Prostate gland (tissue), 2 donors: ENCODE data around the gene NEURL1B. TPM values are rescaled to one million over a fixed set of nuclear protein-coding genes. Genes with fewer than 3 reads are reported as not detected.
A peak's percentile ranks its signal among the peaks of the same experiment; 100 is the strongest.

Experiments used
- DNase-seq: peaks from one replicate; pipeline ENCODE4 v3.0.0-alpha.2; 2019; ENCODE audit warnings: low spot score
- H3K27ac ChIP-seq, 2 donors: fragments of 200-600 bp; sonication (generic); 2 replicates each; pipeline ENCODE4 v1.5.1; 2017 to 2019
- H3K27me3 ChIP-seq: fragments of 200-600 bp; sonication (generic); replicated peaks from 2 replicates; pipeline ENCODE4 v1.5.1; 2019; ENCODE audit not compliant: insufficient read depth
- H3K36me3 ChIP-seq, 2 donors: fragments of 200-600 bp; sonication (generic); 1 replicate in 1 of 2; 2 replicates in 1 of 2; pipeline versions ENCODE4 v1.5.1 to v1.8.1; 2017 to 2019
- H3K4me1 ChIP-seq: fragments of 200-600 bp; sonication (generic); replicated peaks from 2 replicates; pipeline ENCODE4 v1.5.1; 2019
- H3K4me3 ChIP-seq, 2 donors: fragments of 200-600 bp; sonication (generic); 2 replicates each; pipeline ENCODE4 v1.5.1; 2017 to 2019
- H3K9me3 ChIP-seq: fragments of 200-600 bp; sonication (generic); 2 replicates; pipeline ENCODE4 v1.5.1; 2017
- POLR2A ChIP-seq: fragments of 450-650 bp; IDR thresholded peaks from one replicate; pipeline ENCODE4 v1.6.1; 2016; ENCODE audit warnings: antibody characterized with exemption, mild to moderate bottlenecking
- POLR2AphosphoS5 ChIP-seq: sonication (generic); formaldehyde crosslinking; IDR thresholded peaks from one replicate; pipeline ENCODE4 v1.6.1; 2017; ENCODE audit warnings: antibody characterized with exemption
- WGBS: methylation state at CpG from one replicate; pipeline ENCODE4 v1.1.5; 2018; 5-methylcytosine and 5-hydroxymethylcytosine counted together
- intact Hi-C: fragments of 100-400 bp; cut with DNase I; formaldehyde crosslinking; loops from one replicate; pipeline ENCODE4 v1.14.2; 2022
- total RNA-seq, 2 donors: library from RNA; depleted of rRNA; stranded (reverse); fragments of >200 nt; gene quantifications; one replicate each; pipeline ENCODE4 v1.1.0, GENCODE V29; 2016
- TF ChIP-seq, protein P1 (sequence below), 4 experiments: fragments of 200-600 bp in 2 of 4; fragments of 450-650 bp in 2 of 4; sonication (generic) in 2 of 4; IDR thresholded peaks; 1 replicate in 3 of 4; 2 replicates in 1 of 4; pipeline ENCODE4 v1.5.1; 2016 to 2019; ENCODE audit warnings: antibody characterized with exemption in 4 of 4, mild to moderate bottlenecking in 2 of 4, moderate library complexity in 2 of 4

The NEURL1B gene
- total RNA-seq, 2 donors from 2014 or later, result 23.9 to 39.9 TPM

DNA sequence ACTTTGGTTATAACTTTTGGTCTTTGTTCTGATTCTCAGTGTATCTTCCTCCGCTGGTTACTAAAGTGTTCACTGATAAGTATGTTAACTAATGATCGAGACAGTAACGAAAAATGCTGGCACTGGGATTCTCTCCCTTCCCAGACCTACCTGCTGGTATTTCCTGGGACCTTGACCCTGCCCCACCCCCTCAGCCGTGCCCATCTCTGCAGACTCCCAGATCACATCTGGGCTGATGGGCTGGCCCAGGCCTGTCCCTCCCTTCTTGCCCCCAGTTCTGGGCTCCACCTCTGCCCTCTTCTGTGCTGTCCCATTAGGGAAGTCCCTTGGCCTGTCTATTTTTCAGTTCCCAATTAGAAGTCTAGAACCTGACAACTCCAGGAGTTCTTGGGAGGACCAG lies 46.9 kb downstream of the NEURL1B start:
- Histone ChIP-seq H3K4me3 (no peak overlapping the region), H3K27me3 (no peaks in the 10 kb centered on the region), H3K36me3 (no peaks in the 10 kb centered on the region), H3K4me1 (peaks cover 10% of the 10 kb centered on the region), H3K9me3 (no peaks in the 10 kb centered on the region), H3K27ac (peak overlapping the region in 1 of 2 donors; percentile 54)
- 82% methylated on average over 4 of the region's 4 CpGs for WGBS
- TF ChIP-seq POLR2A (no peak), POLR2AphosphoS5 (no peak)
- TF ChIP-seq, protein P1, sequence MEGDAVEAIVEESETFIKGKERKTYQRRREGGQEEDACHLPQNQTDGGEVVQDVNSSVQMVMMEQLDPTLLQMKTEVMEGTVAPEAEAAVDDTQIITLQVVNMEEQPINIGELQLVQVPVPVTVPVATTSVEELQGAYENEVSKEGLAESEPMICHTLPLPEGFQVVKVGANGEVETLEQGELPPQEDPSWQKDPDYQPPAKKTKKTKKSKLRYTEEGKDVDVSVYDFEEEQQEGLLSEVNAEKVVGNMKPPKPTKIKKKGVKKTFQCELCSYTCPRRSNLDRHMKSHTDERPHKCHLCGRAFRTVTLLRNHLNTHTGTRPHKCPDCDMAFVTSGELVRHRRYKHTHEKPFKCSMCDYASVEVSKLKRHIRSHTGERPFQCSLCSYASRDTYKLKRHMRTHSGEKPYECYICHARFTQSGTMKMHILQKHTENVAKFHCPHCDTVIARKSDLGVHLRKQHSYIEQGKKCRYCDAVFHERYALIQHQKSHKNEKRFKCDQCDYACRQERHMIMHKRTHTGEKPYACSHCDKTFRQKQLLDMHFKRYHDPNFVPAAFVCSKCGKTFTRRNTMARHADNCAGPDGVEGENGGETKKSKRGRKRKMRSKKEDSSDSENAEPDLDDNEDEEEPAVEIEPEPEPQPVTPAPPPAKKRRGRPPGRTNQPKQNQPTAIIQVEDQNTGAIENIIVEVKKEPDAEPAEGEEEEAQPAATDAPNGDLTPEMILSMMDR (IDR thresholded peaks at IDR 0.05), result no peak
- intact Hi-C loops, result no loop called here
- no peak for DNase-seq

DNA sequence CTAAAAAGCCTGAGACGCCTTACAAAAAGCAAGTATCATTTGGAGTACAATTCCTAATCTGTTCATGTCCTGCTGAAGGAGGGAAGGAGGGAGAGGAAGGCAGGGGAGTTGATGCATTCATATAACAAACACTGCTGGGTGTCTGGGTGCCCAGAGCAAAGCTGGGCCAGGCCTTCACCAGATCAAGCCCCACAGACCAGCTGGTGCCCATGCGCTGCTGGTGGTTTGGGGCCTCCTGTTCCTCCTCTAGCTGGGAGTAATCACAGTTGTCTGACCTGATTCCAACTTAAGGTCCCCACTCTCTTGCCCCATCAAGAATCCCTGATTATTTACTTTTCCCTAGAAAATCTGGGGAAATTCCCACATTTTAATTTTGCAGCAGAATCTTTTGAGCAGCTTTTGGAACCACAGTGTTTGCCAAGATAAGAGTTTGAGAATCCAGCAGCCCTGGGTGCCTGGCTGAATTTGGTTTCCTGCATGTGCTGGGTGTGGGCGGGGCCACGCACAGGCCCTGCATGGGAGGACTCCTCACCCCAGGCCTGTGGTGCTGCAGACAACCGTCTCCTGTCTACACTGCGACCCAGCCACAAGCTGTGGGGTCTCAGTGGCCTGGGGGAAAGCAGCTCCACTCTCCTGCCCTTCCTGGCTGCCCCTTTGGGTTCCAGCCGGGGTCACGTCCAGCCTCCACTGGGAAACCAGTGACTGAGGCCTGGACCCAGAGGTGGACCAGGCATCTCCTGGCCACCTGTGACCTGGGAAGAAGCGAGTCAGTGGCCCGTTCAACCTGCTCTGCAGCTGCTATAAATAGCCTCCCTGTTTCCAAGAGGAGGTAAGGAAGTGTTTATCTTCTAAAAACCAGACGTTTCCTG lies 47.5 kb downstream of the NEURL1B start:
- TF ChIP-seq, protein P1 (IDR thresholded peaks at IDR 0.05), result no peak
- TF ChIP-seq POLR2AphosphoS5, result peak; percentile 77
- peak; percentile 72 for DNase-seq
- Histone ChIP-seq H3K4me1 (peaks cover 10% of the 10 kb centered on the region), H3K4me3 (no peak overlapping the region), H3K27ac (peak overlapping the region; percentile 54 to 57), H3K9me3 (no peaks in the 10 kb centered on the region), H3K36me3 (no peaks in the 10 kb centered on the region), H3K27me3 (no peaks in the 10 kb centered on the region)
- intact Hi-C loops, result no loop called here
- 43% methylated on average over 10 of the region's 11 CpGs for WGBS

DNA sequence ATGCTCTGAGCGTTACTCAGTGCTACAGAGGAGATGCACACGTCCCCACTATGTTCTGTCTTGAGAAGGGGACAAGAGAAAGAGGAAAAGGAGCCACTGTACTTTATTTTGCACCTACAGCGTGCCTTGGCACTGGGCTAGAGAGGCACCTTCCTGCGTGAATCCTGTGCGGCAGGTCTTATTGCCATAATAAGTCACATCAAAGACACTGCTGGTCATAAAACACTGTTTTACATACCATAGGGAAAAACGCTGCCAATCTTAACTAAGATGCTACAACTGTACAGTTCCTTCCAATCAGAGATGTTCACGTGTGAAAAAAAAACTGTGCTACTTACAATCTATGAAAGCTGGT lies 48.1 kb downstream of the NEURL1B start:
- H3K9me3 ChIP-seq, result no peaks in the 10 kb centered on the region
- no peak for DNase-seq
- H3K36me3 ChIP-seq, result no peaks in the 10 kb centered on the region
- no peaks in the 10 kb centered on the region for H3K27me3 ChIP-seq
- TF ChIP-seq, protein P1 (IDR thresholded peaks at IDR 0.05), result no peak
- TF ChIP-seq POLR2AphosphoS5 (no peak), POLR2A (no peak)
- WGBS, result 27% methylated on average over 7 of the region's 7 CpGs
- H3K4me1 ChIP-seq, result peaks cover 10% of the 10 kb centered on the region
- peak overlapping the region; percentile 54 to 57 for H3K27ac ChIP-seq
- H3K4me3 ChIP-seq, result no peak overlapping the region
- intact Hi-C loops, result no loop called here

DNA sequence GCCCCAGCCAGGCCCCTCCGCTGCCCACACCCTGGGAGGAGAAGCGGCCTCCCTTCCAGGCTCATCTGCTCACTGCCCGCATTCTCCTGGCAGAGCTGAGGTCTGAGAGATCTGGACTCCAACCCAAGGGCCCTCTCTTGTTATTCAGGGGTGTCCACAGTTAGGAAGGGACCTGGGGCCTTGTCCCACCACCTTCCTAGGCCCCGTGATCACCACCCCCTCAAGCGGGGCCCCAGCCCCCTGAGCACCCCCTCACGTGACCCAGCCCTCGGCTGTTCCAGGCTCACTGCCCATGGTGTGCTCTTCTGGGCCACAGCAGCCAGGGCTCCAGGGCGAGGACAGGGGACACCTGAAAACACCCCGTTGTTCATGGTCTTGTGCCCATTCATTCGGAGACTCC lies 48.7 kb downstream of the NEURL1B start:
- Histone ChIP-seq H3K27ac (peak overlapping the region; percentile 54 to 57), H3K36me3 (no peaks in the 10 kb centered on the region), H3K9me3 (no peaks in the 10 kb centered on the region), H3K4me1 (peaks cover 10% of the 10 kb centered on the region), H3K4me3 (no peak overlapping the region), H3K27me3 (no peaks in the 10 kb centered on the region)
- TF ChIP-seq POLR2A (no peak), POLR2AphosphoS5 (no peak)
- TF ChIP-seq, protein P1 (IDR thresholded peaks at IDR 0.05), result no peak
- WGBS, result 67% methylated on average over 10 of the region's 10 CpGs
- intact Hi-C loops, result no loop called here
- DNase-seq, result no peak
